IPS DF 4.7 (cell line): ENCODE results near the gene PRKACB.

Experiments
- DNase-seq: peaks from one replicate; pipeline ENCODE4 v3.0.0-alpha.2; 2013; ENCODE audit warnings: low spot score; ENCODE audit errors: extremely low read depth

The PRKACB gene

GRCh38 chr1:84155517-84155916 is 11.4 kb downstream of the PRKACB start:
- DNase-seq, result no peak

- DNase-seq, result no peak
Measured at GRCh38 chr1:84156210-84156621, 12.1 kb downstream of the PRKACB start.

DNA sequence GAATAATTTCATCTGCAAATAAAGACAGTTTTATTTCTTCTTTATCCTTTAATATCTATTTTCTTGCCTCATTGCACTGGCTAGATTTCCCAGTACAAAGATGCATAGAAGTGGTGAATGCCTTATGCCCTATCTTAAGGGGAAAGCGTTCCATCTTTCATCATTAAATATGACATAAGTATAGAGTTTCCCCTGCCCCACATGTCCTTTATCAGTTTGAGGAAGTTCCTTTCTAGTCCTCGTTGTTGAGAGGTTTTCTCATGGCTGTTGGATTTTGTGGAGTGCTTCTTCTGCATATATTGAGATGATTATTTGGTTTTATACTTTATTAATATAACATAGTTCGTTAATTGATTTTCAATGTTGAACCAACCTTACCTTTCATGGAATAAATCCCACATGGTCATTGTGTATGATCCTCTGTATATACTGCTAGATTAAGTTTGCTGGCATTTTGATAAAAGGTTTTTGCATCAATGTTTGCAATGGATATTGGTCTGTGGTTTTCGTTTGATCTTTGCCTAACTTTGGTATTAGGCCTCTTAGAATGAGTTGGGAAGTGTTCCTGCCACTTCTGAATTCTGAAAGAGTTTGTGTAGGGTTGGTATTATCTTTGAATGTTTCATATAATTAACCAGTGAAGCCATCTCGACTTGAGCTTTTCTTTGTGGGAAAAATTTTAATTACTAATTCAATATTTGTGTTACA is 15.6 kb downstream of the PRKACB start:
- DNase-seq, result no peak

DNA sequence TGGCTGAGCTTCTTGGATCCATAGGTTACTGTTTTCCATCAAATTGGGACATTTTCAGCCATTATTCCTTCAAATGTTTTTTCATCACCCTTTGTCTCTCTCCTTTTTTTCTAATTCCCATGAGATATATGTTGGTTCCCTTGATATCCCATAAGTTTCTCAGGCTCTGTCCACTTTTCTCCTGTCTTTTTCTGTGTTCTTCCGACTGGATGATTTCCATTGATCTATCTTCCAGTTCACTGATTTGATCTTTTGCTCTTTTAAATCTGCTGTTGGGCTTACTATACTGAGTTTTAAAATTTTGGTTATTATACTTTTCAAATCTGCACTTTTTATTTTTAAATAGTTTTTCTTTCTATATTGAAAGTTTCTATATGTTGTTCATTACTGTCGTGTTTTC is 18.2 kb downstream of the PRKACB start:
- DNase-seq, result no peak

DNA sequence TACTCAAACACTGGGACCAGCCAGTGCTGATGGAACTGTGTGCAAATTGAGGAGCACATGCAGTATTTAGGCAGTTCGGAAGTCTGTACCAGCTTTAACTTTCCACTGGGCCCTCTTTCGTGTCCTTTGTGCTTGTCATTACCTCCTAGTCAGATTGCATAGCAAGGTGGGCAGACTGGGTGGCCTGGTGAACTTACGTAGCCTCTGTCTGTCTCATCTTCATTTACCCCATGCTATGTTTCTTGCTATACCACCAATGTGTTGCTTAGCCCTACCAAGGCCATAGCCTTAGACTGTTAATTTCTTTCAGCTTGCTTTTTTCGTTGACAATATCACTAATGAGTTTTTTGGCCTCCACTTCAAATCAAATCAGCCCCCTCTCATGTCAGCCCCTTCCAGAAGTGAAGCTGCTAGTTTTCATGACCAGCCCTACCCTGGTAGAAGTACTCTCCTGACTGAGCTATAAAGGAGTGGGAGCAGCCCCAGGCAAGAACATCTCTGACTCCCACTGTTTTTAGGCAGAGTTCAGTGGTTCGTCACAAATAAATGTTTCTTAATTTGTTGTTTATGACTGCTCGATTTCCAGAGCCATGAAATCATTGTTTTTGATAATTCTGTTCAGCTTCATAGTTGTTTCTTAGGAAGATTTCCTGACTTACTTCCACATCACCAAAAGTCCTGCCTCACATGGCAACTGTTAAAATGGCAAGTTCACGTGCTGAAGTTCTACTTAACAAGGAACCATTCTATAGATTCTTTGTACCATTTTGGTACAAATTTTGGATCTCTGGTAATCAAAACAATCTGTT is 19.3 kb downstream of the PRKACB start:
- no peak for DNase-seq

- no peak for DNase-seq
Measured at GRCh38 chr1:84164161-84164560, 20.1 kb downstream of the PRKACB start.

- no peak for DNase-seq
Measured at GRCh38 chr1:84164567-84165021, 20.5 kb downstream of the PRKACB start.

GRCh38 chr1:84165601-84166000 is 21.5 kb downstream of the PRKACB start:
- no peak for DNase-seq

DNA sequence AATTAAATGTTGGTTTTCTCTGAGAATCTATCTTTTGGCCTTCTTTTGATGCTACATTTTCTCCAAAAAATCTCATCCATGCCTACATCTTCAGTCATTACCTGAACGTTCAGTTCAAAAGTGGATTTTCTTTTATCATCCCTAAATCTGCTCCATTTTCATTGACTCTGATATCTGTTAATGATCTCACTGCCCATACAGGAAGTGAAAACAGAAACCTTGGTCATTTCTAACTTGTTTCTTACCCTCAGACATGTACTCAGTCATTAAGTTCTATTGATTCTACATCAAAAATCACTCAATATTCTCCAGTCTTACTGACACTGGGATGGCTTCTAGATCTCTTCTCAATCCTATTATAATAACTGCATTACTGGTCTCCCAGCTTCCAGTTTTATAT is 22.7 kb downstream of the PRKACB start:
- DNase-seq, result no peak

- no peak for DNase-seq
Measured at GRCh38 chr1:84168783-84169182, 24.7 kb downstream of the PRKACB start.

DNA sequence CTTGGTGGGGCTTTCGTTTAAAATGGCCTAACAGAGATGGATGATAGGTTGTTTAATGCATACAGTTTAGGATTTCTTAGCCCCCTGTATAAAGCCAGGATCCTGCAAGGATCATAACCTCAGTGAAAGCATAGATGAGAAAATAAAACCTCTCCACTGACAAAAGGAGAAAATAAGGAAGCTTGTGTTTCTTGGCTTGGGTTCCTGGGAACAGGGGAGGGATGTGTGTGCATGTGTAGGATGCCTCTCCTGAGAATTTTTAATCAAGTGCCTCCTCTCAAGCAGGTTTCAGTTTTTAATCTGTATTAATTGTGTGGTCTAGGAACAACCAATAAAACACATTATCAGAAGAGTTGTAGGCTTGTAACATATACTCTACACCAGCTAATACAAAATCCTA is 26.1 kb downstream of the PRKACB start:
- DNase-seq, result no peak

GRCh38 chr1:84171481-84171880 is 27.4 kb downstream of the PRKACB start:
- no peak for DNase-seq

DNA sequence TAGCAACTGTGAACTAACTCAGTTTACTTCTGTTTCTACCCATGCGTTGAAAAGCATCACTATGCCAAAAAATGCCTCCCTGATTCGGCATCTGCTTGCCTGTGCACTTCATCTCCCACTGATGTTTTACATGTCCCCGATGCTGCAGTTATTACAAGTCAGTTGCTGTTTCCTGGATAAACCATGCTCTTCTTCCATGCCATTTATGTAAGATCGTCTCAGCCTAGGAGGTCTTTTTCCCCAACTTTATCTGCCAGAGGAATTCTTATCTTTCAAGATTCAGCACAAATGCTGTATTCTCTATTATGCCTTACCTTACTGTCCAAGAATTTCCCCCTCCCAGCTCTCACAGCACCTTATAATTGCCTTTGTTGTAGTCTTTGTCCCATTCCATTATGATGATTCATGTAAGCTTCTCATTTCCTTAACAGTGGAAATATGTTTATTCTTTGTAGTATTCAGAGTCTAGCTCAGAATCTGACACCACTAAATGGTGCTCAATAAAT is 30.0 kb downstream of the PRKACB start:
- DNase-seq, result no peak

- no peak for DNase-seq
Measured at GRCh38 chr1:84181350-84182005, 37.4 kb downstream of the PRKACB start.

DNA sequence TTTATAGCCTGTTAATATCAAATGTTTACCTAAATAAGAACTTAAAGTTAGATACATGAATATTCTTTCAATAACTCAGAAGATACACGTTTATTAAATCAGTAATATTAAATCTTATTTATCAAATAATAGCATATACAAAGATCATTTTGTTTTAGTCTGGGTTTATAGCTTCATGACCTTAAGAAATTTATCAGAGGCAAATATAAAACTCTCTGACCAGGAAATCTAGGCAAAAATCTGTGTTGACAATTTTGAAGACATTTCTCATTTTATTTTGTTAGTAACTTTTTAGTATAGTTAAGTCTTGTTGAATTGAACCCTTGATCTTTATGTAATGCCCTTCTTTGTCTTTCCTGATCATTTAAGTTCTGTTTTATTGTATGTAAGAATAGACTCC is 46.4 kb downstream of the PRKACB start:
- DNase-seq, result no peak

DNA sequence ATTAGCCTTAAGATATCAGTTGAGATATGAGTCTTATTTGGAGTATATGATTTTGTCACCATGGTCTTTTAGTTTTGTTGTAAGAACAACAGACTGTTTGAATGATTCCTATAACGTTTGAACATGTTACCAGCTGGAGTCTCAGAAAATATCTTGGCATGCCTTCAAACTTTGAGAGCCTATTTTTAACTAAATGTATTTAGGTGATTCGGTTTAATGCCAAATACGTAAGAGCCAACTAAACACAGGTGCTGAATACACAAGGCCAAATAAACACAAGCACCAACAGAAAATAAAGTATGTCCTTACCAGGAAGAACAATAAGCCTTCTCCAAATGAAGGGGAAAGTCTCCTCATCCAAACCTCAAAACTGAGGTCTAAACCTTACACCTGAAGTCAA is 48.6 kb downstream of the PRKACB start:
- no peak for DNase-seq

GRCh38 chr1:84198832-84199231 is 54.8 kb downstream of the PRKACB start:
- DNase-seq, result no peak

DNA sequence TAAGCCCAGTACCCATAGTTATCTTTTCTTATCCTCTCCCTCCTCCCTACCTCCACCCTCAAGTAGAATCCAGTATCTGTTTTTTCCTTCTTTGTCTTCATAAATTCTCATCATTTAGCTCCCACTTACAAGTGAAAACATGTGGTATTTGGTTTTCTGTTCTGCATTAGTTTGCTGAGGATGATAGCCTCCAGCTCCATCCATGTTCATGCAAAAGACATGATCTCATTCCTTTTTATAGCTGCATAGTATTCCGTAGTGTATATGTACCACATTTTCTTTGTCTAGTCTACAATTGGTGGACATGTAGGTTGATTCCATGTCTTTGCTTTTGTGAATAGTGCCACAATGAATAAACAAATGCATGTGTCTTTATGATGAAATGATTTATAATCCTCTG is 55.2 kb downstream of the PRKACB start:
- DNase-seq, result no peak

- no peak for DNase-seq
Measured at GRCh38 chr1:84202126-84202525, 58.1 kb downstream of the PRKACB start.

GRCh38 chr1:84206375-84206774 is 62.3 kb downstream of the PRKACB start:
- no peak for DNase-seq

DNA sequence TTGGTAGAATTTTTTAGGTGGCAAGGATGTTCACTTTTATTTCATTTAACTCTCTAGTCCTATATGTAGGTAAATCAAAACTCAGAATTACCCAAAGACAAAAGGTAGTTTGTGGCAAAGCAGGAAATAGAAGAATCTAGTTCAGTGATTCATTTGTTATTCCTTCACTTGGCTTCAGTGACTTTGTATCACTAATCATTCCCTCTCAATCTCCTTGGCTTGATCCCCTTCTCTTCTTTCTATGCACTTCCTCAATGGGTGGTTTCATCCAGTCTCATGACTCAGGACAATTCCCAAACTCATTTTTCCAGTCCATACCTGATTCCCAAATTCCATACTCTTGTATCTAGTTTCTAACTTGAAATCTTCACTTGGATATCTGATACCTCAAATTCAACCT is 64.9 kb downstream of the PRKACB start:
- no peak for DNase-seq
